Left lung (tissue), 14 donors: ENCODE data around the gene SEC23A. TPM values are rescaled to one million over a fixed set of nuclear protein-coding genes. Genes with fewer than 3 reads are reported as not detected.
"Not testable (repeated sequence)": the region's sequence is repeated elsewhere in the genome, so short reads cannot be mapped to it uniquely, and the experiment has no call there.

Experiments
- ATAC-seq: fragments of 200-7000 bp; cut with Tn5 transposase; one replicate; pipeline ENCODE4 v1.9.1; 2020; ENCODE audit warnings: moderate library complexity
- DNase-seq, 4 donors: peaks; one replicate each; pipeline ENCODE4 v3.0.0-alpha.2; 2013 to 2020
- H3K27ac ChIP-seq, 2 donors: fragments of 200-600 bp; sonication (generic) in 1 of 2; one replicate each; pipeline versions ENCODE4 v1.5.0 to v1.8.0; 2020 to 2021
- H3K27me3 ChIP-seq, 2 donors: fragments of 200-600 bp; sonication (generic) in 1 of 2; one replicate each; pipeline versions ENCODE4 v1.5.0 to v1.8.0; 2020 to 2021
- H3K36me3 ChIP-seq, 2 donors: fragments of 200-600 bp; sonication (generic) in 1 of 2; one replicate each; pipeline versions ENCODE4 v1.5.0 to v1.8.0; 2020 to 2021
- H3K4me1 ChIP-seq, 2 donors: fragments of 200-600 bp; one replicate each; pipeline ENCODE4 v1.8.0; 2021
- H3K4me3 ChIP-seq, 2 donors: fragments of 200-600 bp; sonication (generic) in 1 of 2; one replicate each; pipeline versions ENCODE4 v1.5.0 to v1.8.0; 2020 to 2021; ENCODE audit warnings: mild to moderate bottlenecking in 1 of 2
- H3K9me3 ChIP-seq, 2 donors: fragments of 200-600 bp; sonication (generic) in 1 of 2; one replicate each; pipeline versions ENCODE4 v1.5.0 to v1.8.0; 2020 to 2021
- intact Hi-C, 2 donors: fragments of 100-400 bp; cut with DNase I; formaldehyde crosslinking; loops; one replicate each; pipeline versions ENCODE4 v1.11.2 to v1.14.2; 2022
- long read RNA-seq, 12 donors: library from polyadenylated mRNA in 2 of 12; unstranded in 2 of 12; transcript quantifications; one replicate each; pipeline ENCODE4 v2.0.0 and lab custom pipeline, GENCODE V29; 2019 to 2026
- polyA plus RNA-seq, 6 donors: library from polyadenylated mRNA; unstranded; fragments of 120-200 nt; gene quantifications; one replicate each; pipeline ENCODE4 v1.2.1, GENCODE V29; 2013; ENCODE audit not compliant: insufficient read length in 6 of 6
- total RNA-seq, 2 donors: library from RNA; stranded (reverse); fragmentation: NEBNext Ultra II Directional; extraction: Animal tissue kit (Norgen Biotek cat#: 25700); gene quantifications; one replicate each; pipeline ENCODE4 v1.2.1, GENCODE V29; 2021
- TF ChIP-seq, protein P1 (sequence below), 2 donors: fragments of 200-600 bp; sonication (generic) in 1 of 2; IDR thresholded peaks; one replicate each; pipeline versions ENCODE4 v1.5.0 to v1.8.0; 2021; ENCODE audit warnings: antibody characterized with exemption in 2 of 2
- donor health status: DM: no; HTN: yes; CAD: no.
- donor health status: DM: no; HTN: no; CAD: no.

Gene SEC23A
- 10 to 100 TPM; 66.1 to 81.7 TPM for total RNA-seq
- polyA plus RNA-seq = 10 to 100 TPM; 59.3 to 69.7 (median 64.4) TPM
- long read RNA-seq, donor 1, full-length matches to known transcripts = 10 of 21 reads
- long read RNA-seq, donor 1, partial matches to known transcripts = 11 of 21 reads
- long read RNA-seq, donor 1, other reads (novel, unspliced or antisense) = 0 of 21 reads
- long read RNA-seq, donor 2, full-length matches to known transcripts = 9 of 9 reads
- long read RNA-seq, donor 2, partial matches to known transcripts = 0 of 9 reads
- long read RNA-seq, donor 2, other reads (novel, unspliced or antisense) = 0 of 9 reads
- long read RNA-seq, donor 3, full-length matches to known transcripts = 11 of 11 reads
- long read RNA-seq, donor 3, partial matches to known transcripts = 0 of 11 reads
- long read RNA-seq, donor 3, other reads (novel, unspliced or antisense) = 0 of 11 reads
- long read RNA-seq, donor 4, full-length matches to known transcripts = 3 of 6 reads
- long read RNA-seq, donor 4, partial matches to known transcripts = 2 of 6 reads
- long read RNA-seq, donor 4, other reads (novel, unspliced or antisense) = 1 of 6 reads
- long read RNA-seq, donor 5, full-length matches to known transcripts = 5 of 5 reads
- long read RNA-seq, donor 5, partial matches to known transcripts = 0 of 5 reads
- long read RNA-seq, donor 5, other reads (novel, unspliced or antisense) = 0 of 5 reads
- long read RNA-seq, donor 6, full-length matches to known transcripts = 23 of 521 reads
- long read RNA-seq, donor 6, partial matches to known transcripts = 366 of 521 reads
- long read RNA-seq, donor 6, other reads (novel, unspliced or antisense) = 132 of 521 reads
- long read RNA-seq, donor 7, full-length matches to known transcripts = 7 of 7 reads
- long read RNA-seq, donor 7, partial matches to known transcripts = 0 of 7 reads
- long read RNA-seq, donor 7, other reads (novel, unspliced or antisense) = 0 of 7 reads
- long read RNA-seq, donor 8, full-length matches to known transcripts = 16 of 27 reads
- long read RNA-seq, donor 8, partial matches to known transcripts = 11 of 27 reads
- long read RNA-seq, donor 8, other reads (novel, unspliced or antisense) = 0 of 27 reads
- long read RNA-seq, donor 9 = 0 reads
- long read RNA-seq, donor 10, partial matches to known transcripts = 2 of 2 reads
- long read RNA-seq, donor 10, other reads (novel, unspliced or antisense) = 0 of 2 reads
- long read RNA-seq, donor 11, full-length matches to known transcripts = 11 of 71 reads
- long read RNA-seq, donor 11, partial matches to known transcripts = 46 of 71 reads
- long read RNA-seq, donor 11, other reads (novel, unspliced or antisense) = 14 of 71 reads
- long read RNA-seq, donor 12, full-length matches to known transcripts = 4 of 4 reads
- long read RNA-seq, donor 12, partial matches to known transcripts = 0 of 4 reads
- long read RNA-seq, donor 12, other reads (novel, unspliced or antisense) = 0 of 4 reads

DNA sequence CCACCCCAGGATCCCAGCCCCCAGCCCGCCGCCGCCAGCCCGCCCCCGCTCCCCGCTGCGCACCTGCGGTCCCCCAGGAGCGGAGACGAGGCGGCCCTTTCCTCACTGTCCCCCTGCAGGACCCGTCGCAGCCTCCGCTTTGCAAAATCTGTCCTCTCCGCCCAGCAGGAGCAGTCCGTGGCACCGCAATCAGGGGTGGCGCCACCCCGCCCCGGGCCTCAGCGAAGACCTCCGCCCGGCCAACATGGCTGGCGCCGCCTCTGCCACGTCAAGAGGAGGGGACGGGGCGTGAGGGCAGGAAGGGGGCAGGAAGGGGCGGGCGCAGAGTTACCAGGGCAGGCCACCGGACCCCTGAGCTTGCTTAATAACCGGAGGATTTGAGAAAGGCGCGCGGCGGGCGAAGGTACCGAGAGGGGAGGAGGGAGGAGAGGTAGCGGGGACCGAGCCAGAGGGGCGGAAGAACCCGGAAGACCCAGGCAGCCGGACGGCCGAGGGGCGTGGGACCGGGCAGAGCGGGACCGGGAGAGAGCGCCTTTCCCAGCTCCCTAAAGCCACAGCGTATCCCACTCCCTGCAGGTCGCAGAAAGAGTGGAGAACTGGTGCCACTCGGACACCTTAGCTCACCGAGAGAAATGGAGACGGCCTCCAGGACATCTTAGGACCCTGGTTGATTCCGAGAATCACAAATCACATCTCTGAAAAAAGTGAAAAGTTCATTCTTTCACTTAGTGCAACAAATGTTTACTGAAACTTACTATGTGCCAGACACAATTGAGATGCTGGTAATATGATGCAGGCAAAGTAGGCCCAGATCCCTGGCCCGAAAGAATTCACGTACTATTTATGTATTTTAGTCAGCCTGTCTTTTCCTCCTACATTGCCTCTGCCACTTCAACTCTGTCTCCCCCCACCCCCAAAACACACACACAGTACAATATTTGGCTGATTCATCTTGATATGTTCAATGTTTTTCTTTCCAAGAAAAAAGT lies at the start of gene SEC23A:
Gene SEC23A, minus strand, starts transcription at position 267 of the 989 bp plus-strand sequence. CDS start 7,117 bp downstream, outside the sequence.
- H3K4me3 ChIP-seq = peak within 1 kb of the TSS; percentile 73 to 89
- TF ChIP-seq, protein P1, sequence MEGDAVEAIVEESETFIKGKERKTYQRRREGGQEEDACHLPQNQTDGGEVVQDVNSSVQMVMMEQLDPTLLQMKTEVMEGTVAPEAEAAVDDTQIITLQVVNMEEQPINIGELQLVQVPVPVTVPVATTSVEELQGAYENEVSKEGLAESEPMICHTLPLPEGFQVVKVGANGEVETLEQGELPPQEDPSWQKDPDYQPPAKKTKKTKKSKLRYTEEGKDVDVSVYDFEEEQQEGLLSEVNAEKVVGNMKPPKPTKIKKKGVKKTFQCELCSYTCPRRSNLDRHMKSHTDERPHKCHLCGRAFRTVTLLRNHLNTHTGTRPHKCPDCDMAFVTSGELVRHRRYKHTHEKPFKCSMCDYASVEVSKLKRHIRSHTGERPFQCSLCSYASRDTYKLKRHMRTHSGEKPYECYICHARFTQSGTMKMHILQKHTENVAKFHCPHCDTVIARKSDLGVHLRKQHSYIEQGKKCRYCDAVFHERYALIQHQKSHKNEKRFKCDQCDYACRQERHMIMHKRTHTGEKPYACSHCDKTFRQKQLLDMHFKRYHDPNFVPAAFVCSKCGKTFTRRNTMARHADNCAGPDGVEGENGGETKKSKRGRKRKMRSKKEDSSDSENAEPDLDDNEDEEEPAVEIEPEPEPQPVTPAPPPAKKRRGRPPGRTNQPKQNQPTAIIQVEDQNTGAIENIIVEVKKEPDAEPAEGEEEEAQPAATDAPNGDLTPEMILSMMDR (IDR thresholded peaks at IDR 0.05) = no peak
- H3K4me1 ChIP-seq = peaks cover 13 to 50% of the 10 kb centered on the region in 2 donors
- DNase-seq = peak; percentile 85 to 98 (median 94)
- ATAC-seq = peak; percentile 98
- no peaks in the 10 kb centered on the region for H3K27me3 ChIP-seq
- intact Hi-C loops = loop anchor here in 1 of 2 donors (10.0 kb wide), 1 partner anchor 262 kb away; no protein-coding TSS in a partner anchor
- peak within 1 kb of the TSS; percentile 95 to 96 for H3K27ac ChIP-seq
- no peaks in the 10 kb centered on the region for H3K9me3 ChIP-seq
- no peaks in the 10 kb centered on the region for H3K36me3 ChIP-seq

DNA sequence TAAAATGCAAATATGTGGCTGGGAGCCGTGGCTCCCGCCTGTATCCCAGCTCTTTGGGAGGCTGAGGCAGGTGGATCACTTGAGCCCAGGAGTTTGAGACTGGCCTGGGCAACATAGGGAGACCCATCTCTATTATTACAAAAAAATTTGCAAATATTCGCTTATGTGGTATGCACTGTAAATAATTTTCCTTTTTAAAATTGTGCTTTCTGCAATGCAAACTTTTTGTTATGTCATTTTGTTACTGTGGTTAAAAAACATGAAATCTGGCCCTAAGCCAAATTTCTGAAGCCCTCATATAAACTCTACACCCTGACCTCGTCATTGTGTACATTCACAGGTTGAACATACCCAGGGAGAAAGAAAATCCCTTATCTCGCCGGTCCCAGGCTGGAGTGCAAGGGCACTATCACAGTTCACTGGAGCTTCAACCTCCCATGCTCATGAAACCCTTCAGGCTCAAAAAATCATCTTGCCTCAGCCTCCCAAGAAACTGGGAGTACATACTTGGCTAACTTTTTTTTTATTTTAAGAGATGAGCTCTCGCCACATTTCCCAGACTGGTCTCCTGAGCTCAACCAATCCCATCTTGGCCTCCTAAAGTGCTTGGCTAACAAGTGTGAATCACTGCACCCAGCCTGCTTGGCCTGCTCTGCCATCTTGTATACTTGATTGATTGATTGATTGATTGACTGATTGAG lies 42.4 kb upstream of the SEC23A start:
- Histone ChIP-seq H3K4me1 (no peaks in the 10 kb centered on the region), H3K9me3 (peaks cover 0 to 2% of the 10 kb centered on the region in 2 donors), H3K27ac (no peak overlapping the region), H3K36me3 (peaks cover 0 to 57% of the 10 kb centered on the region in 2 donors), H3K27me3 (no peaks in the 10 kb centered on the region), H3K4me3 (no peak overlapping the region)
- intact Hi-C loops = no loop called here
- DNase-seq (no peak), ATAC-seq (no peak)
- TF ChIP-seq, protein P1 (IDR thresholded peaks at IDR 0.05) = no peak

DNA sequence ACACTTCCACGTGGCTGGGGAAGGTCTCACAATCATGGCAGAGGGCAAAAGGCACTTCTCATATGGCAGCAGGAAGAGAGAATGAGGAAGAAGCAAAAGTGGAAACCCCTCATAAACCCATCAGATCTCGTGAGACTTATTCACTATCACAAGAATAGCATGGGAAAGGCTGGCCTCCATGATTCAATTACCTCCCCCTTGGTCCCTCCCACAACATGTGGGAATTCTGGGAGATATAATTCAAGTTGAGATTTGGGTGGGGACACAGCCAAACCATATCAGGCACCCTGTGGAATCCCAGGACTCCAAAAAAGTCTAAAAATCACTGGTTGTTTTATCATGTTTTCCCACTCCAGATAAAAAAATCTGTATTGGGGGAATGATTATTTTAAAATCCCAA lies 40.2 kb upstream of the SEC23A start:
- not testable (repeated sequence) for ATAC-seq, H3K27me3 ChIP-seq

DNA sequence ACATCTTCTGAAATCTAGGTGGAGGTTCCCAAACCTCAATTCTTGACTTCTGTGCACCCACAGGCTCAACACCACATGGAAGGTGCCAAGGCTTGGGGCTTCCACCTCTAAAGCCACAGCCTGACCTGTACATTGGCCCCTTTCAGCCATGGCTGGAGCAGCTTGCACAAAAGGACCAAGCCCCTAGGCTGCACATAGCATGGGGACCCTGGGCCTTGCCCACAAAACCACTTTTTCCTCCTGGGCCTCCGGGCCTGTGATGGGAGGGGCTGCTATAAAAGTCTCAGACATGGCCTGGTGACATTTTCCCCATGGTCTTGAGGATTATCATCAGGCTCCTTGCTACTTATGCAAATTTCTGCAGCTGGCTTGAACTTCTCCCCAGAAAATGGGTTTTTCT lies 38.6 kb upstream of the SEC23A start:
- H3K4me1 ChIP-seq, DNase-seq, ATAC-seq, H3K9me3 ChIP-seq, H3K27ac ChIP-seq, H3K27me3 ChIP-seq, intact Hi-C loops, H3K4me3 ChIP-seq: not testable (repeated sequence)
- H3K36me3 ChIP-seq = peaks cover 0 to 54% of the 10 kb centered on the region in 2 donors

More for the DNA sequence above, 40.2 kb upstream of the SEC23A start:
- peaks cover 0 to 56% of the 10 kb centered on the region in 2 donors for H3K36me3 ChIP-seq
- DNase-seq, H3K27ac ChIP-seq, intact Hi-C loops, H3K4me3 ChIP-seq, H3K4me1 ChIP-seq, H3K9me3 ChIP-seq: not testable (repeated sequence)

DNA sequence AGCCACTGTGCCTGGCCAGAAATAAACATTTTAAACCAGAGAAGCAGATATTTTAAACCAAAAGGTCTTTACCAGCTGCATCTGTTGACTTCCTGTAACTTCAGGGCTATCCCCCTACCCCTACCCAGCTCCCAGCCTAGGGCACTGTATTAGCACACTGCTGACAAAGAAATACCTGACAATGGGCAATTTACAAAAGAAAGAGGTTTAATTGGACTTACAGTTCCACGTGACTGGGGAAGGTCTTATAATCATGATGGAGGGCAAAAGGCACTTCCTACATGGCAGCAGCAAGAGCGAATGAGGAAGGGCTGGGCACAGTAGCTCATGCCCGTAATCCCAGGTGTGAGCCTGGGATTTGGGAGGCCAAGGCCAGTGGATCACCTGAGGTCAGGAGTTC lies 37.1 kb upstream of the SEC23A start:
- DNase-seq (no peak), ATAC-seq (no peak)
- TF ChIP-seq, protein P1 (IDR thresholded peaks at IDR 0.05) = no peak
- Histone ChIP-seq H3K27ac (no peak overlapping the region), H3K4me3 (no peak overlapping the region), H3K27me3 (no peaks in the 10 kb centered on the region), H3K9me3 (peaks cover 0 to 2% of the 10 kb centered on the region in 2 donors), H3K36me3 (peaks cover 0 to 67% of the 10 kb centered on the region in 2 donors), H3K4me1 (no peaks in the 10 kb centered on the region)
- intact Hi-C loops = no loop called here
